ENCODE data around the gene DLK1.
A peak's percentile ranks its signal among the peaks of the same experiment; 100 is the strongest.

Gene DLK1

DNA sequence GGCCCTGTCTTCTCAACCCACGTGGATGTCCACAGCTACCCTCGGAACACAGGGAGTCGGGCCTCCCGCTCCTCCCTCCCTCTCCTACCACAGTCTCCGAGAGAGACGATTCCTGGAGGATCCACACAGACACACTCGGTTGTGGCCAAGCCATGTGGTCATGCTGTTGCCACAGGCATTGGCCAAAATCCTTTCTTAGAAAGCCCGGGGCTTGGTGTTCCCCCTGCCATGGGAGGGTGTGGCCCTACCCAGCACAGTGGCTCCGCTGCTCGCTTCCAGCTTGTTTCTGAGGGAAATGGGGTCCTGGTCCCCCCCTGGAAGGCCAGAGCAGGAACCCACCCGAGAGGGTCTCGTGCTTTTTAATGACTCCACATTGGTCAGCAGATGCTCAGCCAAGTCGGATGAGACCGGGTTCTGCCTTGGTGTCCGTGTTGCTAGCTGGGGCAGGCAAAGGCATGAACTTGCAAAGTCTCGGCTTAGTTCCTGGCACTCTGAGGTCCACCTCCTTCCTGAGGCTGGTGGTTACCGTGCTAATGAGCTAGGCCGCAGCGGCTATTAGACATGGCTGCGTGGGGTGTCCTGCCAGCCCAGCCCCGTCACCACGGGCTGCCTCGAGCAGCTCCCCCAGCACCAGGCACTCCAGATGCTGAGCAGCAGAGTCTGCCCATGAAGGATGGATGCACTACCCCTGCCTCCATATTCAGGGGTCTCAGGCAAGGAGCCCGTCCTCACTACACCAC lies 52.4 kb downstream of the DLK1 start:
- H3K4me1 Mint-ChIP-seq, result peaks cover 78% of the 10 kb centered on the region
- no peak overlapping the region for H3K4me3 Mint-ChIP-seq
- TF ChIP-seq, protein P1, sequence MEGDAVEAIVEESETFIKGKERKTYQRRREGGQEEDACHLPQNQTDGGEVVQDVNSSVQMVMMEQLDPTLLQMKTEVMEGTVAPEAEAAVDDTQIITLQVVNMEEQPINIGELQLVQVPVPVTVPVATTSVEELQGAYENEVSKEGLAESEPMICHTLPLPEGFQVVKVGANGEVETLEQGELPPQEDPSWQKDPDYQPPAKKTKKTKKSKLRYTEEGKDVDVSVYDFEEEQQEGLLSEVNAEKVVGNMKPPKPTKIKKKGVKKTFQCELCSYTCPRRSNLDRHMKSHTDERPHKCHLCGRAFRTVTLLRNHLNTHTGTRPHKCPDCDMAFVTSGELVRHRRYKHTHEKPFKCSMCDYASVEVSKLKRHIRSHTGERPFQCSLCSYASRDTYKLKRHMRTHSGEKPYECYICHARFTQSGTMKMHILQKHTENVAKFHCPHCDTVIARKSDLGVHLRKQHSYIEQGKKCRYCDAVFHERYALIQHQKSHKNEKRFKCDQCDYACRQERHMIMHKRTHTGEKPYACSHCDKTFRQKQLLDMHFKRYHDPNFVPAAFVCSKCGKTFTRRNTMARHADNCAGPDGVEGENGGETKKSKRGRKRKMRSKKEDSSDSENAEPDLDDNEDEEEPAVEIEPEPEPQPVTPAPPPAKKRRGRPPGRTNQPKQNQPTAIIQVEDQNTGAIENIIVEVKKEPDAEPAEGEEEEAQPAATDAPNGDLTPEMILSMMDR (IDR thresholded peaks at IDR 0.05; ENCODE audit: unreplicated experiment in 3 of 3), result no peak
- H3K27ac Mint-ChIP-seq, result peak overlapping the region in 2 of 3 experiments; percentile 28 to 61
- H3K36me3 Mint-ChIP-seq (ENCODE audit: low read depth), result no peaks in the 10 kb centered on the region
- H3K27me3 Mint-ChIP-seq (ENCODE audit: low read depth), result peaks cover 22% of the 10 kb centered on the region
- H3K9me3 Mint-ChIP-seq, result no peaks in the 10 kb centered on the region

DNA sequence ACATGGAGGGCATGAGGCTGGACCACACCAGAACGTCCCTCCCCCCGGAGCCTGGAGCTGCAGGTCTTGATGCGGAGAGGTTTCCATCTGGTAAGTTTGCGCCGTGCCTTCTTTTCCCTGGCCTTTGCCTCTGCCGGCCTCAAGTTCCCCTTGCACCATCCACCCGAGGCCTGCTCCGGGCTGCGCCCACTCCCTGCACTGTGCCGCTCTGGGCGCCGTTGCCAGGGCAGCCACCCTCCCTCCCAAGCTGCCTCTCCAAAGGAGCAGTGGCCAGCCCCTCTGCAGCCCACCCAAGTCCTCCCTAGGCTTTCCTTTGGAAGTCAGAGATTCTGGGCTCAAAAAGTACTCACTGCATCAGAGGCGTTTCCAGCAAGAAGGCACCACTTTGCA lies 53.0 kb downstream of the DLK1 start:
- H3K4me3 Mint-ChIP-seq, result peak overlapping the region in 2 of 3 experiments; percentile 24 to 28
- no peaks in the 10 kb centered on the region for H3K36me3 Mint-ChIP-seq (ENCODE audit: low read depth)
- TF ChIP-seq, protein P1 (IDR thresholded peaks at IDR 0.05; ENCODE audit: unreplicated experiment in 3 of 3), result no peak
- peaks cover 26% of the 10 kb centered on the region for H3K27me3 Mint-ChIP-seq (ENCODE audit: low read depth)
- peak overlapping the region in 2 of 3 experiments; percentile 14 to 43 for H3K27ac Mint-ChIP-seq
- peaks cover 82% of the 10 kb centered on the region for H3K4me1 Mint-ChIP-seq
- H3K9me3 Mint-ChIP-seq, result no peaks in the 10 kb centered on the region

DNA sequence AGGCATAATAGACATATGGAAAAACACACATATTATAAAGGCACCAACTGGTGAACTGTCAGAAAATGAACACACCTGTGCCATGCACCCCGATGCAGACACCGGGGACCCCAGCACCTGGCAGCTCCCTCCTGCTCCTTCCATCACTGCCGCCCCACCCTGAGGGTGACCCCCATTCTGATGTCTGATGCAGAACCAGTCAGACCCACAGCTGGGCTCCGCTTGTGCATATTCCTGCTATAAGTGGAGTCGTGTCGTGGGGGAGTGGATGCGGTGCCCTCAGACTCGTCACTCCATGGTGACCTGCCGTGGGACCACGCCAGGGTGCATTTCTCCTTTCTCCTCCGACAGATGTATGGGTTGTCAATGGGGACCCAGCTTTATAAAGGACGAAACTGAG lies 53.6 kb downstream of the DLK1 start:
- TF ChIP-seq, protein P1 (IDR thresholded peaks at IDR 0.05; ENCODE audit: unreplicated experiment in 3 of 3), result no peak
- H3K27me3 Mint-ChIP-seq (ENCODE audit: low read depth), result peaks cover 29% of the 10 kb centered on the region
- no peaks in the 10 kb centered on the region for H3K36me3 Mint-ChIP-seq (ENCODE audit: low read depth)
- H3K27ac Mint-ChIP-seq, result peak overlapping the region in 2 of 3 experiments; percentile 14 to 43
- peaks cover 82% of the 10 kb centered on the region for H3K4me1 Mint-ChIP-seq
- peak overlapping the region in 2 of 3 experiments; percentile 1 to 28 for H3K4me3 Mint-ChIP-seq
- no peaks in the 10 kb centered on the region for H3K9me3 Mint-ChIP-seq

DNA sequence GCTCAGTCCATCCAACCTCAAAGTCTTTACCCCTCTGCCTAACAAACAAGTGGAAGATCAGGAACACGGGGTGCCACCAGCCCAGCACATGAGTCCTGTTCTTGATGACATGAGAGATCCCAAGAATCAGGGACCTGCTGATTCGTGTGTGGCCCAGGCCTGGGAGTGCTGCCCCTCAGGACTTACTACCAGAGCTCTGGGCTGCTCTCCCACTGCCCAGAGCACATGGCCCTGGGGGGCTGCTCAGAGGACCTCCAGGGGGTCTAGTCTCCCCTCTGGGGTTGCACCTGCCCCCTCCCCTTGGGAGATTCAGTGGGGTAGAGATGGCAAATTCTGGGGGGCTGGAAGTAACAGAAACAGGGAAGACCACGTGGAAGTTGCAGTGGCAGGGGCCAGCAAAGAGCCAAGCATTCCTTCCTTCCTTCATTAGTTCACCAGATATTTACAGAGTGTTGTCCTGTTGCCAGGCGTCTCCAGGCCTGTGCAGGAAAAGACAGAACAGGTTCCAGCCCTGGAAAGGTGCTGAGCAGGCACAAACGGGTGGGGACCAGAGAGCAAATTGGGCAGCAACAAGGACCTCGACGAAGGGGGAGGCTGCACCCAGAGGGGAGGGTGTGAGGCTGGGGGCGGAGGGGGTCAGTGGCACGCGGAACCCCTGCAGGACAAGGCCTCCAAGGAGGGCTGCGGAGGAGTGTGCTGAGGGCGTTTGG lies 54.1 kb downstream of the DLK1 start:
- Mint-ChIP-seq H3K4me1 (peaks cover 82% of the 10 kb centered on the region), H3K9me3 (no peaks in the 10 kb centered on the region), H3K36me3 (ENCODE audit: low read depth) (no peaks in the 10 kb centered on the region), H3K27me3 (ENCODE audit: low read depth) (peaks cover 29% of the 10 kb centered on the region), H3K4me3 (peak overlapping the region in 2 of 3 experiments; percentile 1 to 28), H3K27ac (peak overlapping the region; percentile 14 to 65 (median 38))
- TF ChIP-seq, protein P1 (IDR thresholded peaks at IDR 0.05; ENCODE audit: unreplicated experiment in 3 of 3), result no peak

DNA sequence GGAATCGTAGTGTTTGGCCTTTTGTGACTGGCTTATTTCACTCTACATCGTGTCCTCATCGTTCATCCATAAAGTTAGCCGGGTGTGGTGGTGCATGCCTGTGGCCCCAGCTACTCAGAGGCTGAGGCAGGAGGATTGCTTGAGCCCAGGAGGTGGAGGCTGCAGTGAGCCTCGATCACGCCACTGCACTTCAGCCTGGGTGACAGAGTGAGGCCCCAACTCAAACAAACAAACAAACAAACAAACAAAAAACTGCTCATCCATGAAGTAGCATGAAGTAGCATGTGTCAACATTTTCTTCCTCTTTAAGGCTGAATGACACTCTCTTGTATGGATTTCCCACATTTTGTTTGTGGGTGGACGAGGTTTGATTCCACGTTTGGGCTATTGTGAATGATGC lies 55.3 kb downstream of the DLK1 start:
- TF ChIP-seq, protein P1 (IDR thresholded peaks at IDR 0.05; ENCODE audit: unreplicated experiment in 3 of 3), result no peak
- H3K4me3 Mint-ChIP-seq, result no peak overlapping the region
- peaks cover 29% of the 10 kb centered on the region for H3K27me3 Mint-ChIP-seq (ENCODE audit: low read depth)

More for the DNA sequence above, 55.3 kb downstream of the DLK1 start:
- Mint-ChIP-seq H3K27ac (peak overlapping the region in 2 of 3 experiments; percentile 47 to 76), H3K9me3 (no peaks in the 10 kb centered on the region), H3K36me3 (ENCODE audit: low read depth) (no peaks in the 10 kb centered on the region), H3K4me1 (peaks cover 87% of the 10 kb centered on the region)
